ENCODE data around the gene GFOD1.

Gene GFOD1

DNA sequence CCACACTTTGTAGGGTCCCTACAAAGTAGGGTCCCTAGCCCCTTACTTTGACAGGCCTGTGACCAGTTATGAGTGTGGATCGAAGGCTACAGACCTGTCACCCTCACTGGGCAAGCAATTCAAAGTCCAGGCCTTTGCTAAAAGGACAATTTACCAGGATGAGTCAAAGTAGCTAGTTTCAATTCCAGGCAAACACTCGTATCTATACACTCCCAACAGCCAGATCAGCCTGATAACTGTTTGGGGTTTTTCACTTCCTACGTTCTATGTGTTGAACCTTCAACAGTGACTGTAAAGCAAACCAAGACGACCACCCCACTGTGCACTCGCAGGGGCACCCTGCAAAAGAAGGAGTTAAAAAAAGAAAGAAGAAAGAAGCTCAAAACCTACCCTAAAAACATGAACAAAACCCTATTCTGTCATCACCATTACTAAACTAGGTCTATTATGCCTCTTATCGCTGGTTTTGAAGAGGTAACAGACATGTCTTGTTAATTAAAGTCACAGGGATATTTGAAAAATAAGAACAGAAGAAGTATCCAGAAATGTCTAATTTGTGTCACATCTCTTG, 3.2 kb downstream of the GFOD1 start:
- no peak for TF ChIP-seq NFIC (IDR thresholded peaks at IDR 0.05)
- TF ChIP-seq RAD21 (IDR thresholded peaks at IDR 0.05; ENCODE audit: low read depth): no peak
- TF ChIP-seq TEAD4 (IDR thresholded peaks at IDR 0.05): no peak
- TF ChIP-seq EP300 (IDR thresholded peaks at IDR 0.05; ENCODE audit: borderline replicate concordance): no peak
- TF ChIP-seq CREB1 (IDR thresholded peaks at IDR 0.05; ENCODE audit: low read depth): no peak

DNA sequence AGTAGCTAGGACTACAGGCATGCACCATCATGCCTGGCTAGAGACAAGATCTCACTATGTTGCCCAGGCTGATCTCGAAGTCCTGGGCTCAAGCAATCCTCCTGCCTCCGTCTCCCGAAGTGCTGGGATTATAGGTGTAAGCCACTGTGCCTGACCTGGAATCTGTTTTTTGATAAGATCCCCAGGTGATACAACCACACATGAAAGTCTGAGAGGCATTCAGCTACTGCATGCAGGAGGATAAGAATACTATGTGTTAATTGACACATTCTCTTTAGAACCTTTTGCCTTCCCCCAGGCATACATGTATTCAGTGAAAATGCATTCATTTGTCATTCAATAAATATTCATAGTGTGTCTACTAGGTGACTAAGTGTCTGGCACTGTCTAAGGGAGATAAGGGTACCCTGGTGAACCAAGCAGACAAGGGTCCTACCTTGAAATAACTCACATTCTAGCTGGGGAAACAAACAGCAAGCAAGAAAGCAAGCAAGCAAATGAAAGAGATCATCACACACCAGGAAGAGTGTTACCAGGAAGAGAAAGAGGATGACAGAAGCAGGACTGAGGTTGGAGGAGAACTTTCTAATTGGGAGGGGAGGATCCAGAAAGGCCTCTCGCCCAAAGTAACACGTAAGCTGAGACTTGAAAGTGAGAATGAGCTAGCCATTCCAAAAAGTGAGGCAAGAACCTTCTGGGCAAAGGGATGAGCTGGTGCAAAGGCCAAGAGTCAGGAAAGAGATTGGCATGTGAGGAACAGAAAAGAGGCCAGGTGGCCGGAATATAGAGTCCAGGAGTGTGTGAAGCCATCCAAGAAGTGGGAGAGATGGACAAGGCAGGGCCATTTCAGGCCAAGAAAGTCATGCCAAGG, 6.5 kb downstream of the GFOD1 start:
- TF ChIP-seq TAF1 (IDR thresholded peaks at IDR 0.05; ENCODE audit: low read depth): no peak
- TF ChIP-seq RAD21 (IDR thresholded peaks at IDR 0.05; ENCODE audit: low read depth): no peak
- no peak for TF ChIP-seq ZBTB7A (IDR thresholded peaks at IDR 0.05; ENCODE audit: low read depth)
- no peak for TF ChIP-seq CREB1 (IDR thresholded peaks at IDR 0.05; ENCODE audit: low read depth)
- no peak for TF ChIP-seq CEBPB (IDR thresholded peaks at IDR 0.05)
- no peak for TF ChIP-seq TEAD4 (IDR thresholded peaks at IDR 0.05)
- TF ChIP-seq, protein P1, sequence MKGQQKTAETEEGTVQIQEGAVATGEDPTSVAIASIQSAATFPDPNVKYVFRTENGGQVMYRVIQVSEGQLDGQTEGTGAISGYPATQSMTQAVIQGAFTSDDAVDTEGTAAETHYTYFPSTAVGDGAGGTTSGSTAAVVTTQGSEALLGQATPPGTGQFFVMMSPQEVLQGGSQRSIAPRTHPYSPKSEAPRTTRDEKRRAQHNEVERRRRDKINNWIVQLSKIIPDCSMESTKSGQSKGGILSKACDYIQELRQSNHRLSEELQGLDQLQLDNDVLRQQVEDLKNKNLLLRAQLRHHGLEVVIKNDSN (IDR thresholded peaks at IDR 0.05): no peak
- TF ChIP-seq, protein P2, sequence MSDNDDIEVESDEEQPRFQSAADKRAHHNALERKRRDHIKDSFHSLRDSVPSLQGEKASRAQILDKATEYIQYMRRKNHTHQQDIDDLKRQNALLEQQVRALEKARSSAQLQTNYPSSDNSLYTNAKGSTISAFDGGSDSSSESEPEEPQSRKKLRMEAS (IDR thresholded peaks at IDR 0.05): no peak
- no peak for TF ChIP-seq NFIC (IDR thresholded peaks at IDR 0.05)
- TF ChIP-seq YY1 (IDR thresholded peaks at IDR 0.05; ENCODE audit: low read depth): no peak
- no peak for TF ChIP-seq TCF12 (IDR thresholded peaks at IDR 0.05; ENCODE audit: low read depth)
- TF ChIP-seq, protein P3, sequence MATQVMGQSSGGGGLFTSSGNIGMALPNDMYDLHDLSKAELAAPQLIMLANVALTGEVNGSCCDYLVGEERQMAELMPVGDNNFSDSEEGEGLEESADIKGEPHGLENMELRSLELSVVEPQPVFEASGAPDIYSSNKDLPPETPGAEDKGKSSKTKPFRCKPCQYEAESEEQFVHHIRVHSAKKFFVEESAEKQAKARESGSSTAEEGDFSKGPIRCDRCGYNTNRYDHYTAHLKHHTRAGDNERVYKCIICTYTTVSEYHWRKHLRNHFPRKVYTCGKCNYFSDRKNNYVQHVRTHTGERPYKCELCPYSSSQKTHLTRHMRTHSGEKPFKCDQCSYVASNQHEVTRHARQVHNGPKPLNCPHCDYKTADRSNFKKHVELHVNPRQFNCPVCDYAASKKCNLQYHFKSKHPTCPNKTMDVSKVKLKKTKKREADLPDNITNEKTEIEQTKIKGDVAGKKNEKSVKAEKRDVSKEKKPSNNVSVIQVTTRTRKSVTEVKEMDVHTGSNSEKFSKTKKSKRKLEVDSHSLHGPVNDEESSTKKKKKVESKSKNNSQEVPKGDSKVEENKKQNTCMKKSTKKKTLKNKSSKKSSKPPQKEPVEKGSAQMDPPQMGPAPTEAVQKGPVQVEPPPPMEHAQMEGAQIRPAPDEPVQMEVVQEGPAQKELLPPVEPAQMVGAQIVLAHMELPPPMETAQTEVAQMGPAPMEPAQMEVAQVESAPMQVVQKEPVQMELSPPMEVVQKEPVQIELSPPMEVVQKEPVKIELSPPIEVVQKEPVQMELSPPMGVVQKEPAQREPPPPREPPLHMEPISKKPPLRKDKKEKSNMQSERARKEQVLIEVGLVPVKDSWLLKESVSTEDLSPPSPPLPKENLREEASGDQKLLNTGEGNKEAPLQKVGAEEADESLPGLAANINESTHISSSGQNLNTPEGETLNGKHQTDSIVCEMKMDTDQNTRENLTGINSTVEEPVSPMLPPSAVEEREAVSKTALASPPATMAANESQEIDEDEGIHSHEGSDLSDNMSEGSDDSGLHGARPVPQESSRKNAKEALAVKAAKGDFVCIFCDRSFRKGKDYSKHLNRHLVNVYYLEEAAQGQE (IDR thresholded peaks at IDR 0.05; ENCODE audit: low read depth): no peak
- TF ChIP-seq FOXM1 (IDR thresholded peaks at IDR 0.05; ENCODE audit: borderline replicate concordance, low read depth): no peak
- TF ChIP-seq EP300 (IDR thresholded peaks at IDR 0.05; ENCODE audit: borderline replicate concordance): no peak
- no peak for TF ChIP-seq EGR1 (IDR thresholded peaks at IDR 0.05)

DNA sequence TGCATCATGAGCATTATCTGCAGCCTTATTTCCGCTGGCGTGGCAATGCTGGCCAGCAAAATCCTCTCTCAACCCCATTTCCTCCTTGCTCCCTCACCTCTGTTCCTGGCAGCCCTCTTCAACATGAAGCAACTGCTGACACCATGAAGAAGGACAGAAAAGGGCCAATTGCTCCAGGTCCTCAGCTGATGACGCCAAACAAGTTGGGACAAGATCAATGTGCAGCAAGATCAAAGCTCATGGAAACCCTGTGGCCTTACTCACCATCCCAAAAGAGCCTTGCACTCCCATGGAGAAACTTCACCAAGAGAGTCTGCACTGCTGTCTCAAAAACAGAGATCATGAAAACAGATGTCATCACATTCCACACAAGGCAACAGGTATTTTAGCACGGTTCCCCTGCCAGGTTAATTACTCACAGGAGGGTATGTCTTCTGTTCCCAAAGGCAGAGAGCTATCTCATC, 7.4 kb downstream of the GFOD1 start:
- no peak for TF ChIP-seq CREB1 (IDR thresholded peaks at IDR 0.05; ENCODE audit: low read depth)
- TF ChIP-seq, protein P3 (IDR thresholded peaks at IDR 0.05; ENCODE audit: low read depth): no peak
- TF ChIP-seq, protein P1 (IDR thresholded peaks at IDR 0.05): no peak
- TF ChIP-seq, protein P2 (IDR thresholded peaks at IDR 0.05): no peak

DNA sequence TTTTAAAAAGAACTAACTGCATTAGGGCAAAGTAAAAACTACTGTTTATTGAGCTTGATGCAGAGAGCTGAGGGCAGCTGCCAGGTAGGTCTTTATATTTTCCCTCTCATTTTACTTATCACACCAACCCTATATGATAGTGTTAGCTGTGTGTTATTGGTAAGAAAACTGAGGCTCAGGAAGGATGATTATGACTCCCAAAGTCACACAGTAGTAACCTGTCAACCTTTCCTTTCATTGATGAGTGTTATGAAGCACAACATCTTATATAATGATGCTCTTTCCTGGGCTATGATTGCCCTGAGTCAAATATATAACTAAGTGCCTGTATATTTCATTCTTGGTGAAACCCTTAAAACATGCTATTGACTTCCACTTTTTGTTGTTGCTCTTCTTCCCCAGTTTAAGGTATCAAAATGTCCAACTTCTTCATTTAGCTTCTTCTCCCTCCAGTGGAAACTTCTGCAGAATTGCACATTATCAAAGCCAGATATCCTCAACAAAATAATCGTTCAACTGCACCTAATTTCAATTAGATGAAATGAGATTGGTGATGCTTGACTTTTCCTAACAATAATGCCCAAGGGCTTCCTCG, 8.1 kb downstream of the GFOD1 start:
- TF ChIP-seq TCF12 (IDR thresholded peaks at IDR 0.05; ENCODE audit: low read depth) (no peak), RAD21 (IDR thresholded peaks at IDR 0.05; ENCODE audit: low read depth) (no peak), CREB1 (IDR thresholded peaks at IDR 0.05; ENCODE audit: low read depth) (no peak), EGR1 (IDR thresholded peaks at IDR 0.05) (no peak), ZBTB7A (IDR thresholded peaks at IDR 0.05; ENCODE audit: low read depth) (no peak), NFIC (IDR thresholded peaks at IDR 0.05) (no peak), YY1 (IDR thresholded peaks at IDR 0.05; ENCODE audit: low read depth) (no peak), TAF1 (IDR thresholded peaks at IDR 0.05; ENCODE audit: low read depth) (no peak), TEAD4 (IDR thresholded peaks at IDR 0.05) (no peak), FOXM1 (IDR thresholded peaks at IDR 0.05; ENCODE audit: borderline replicate concordance, low read depth) (no peak), CEBPB (IDR thresholded peaks at IDR 0.05) (no peak), EP300 (IDR thresholded peaks at IDR 0.05; ENCODE audit: borderline replicate concordance) (no peak)
- TF ChIP-seq, protein P1 (IDR thresholded peaks at IDR 0.05): no peak
- TF ChIP-seq, protein P3 (IDR thresholded peaks at IDR 0.05; ENCODE audit: low read depth): no peak
- TF ChIP-seq, protein P2 (IDR thresholded peaks at IDR 0.05): no peak
